OCI-LY7 (cell line): Measurements from ENCODE around the gene TNS2. TPM values are rescaled to one million over a fixed set of nuclear protein-coding genes. Genes with fewer than 3 reads are reported as not detected.
"Not testable (repeated sequence)": the region's sequence is repeated elsewhere in the genome, so short reads cannot be mapped to it uniquely, and the experiment has no call there.

Experiments used
- BruUV-seq: library from RNA; stranded (reverse); fragments of 400-500 nt; replicated peaks from 2 replicates; lab custom pipeline; 2021; lab: Mats Ljungman, UMichigan
- CTCF ChIA-PET: fragments of 300-600 bp; sonication (Branson Sonifier 250); formaldehyde crosslinking; loops from one replicate; lab custom pipeline; 2022; ENCODE audit warnings: antibody characterized with exemption; ENCODE audit not compliant: unreplicated experiment; lab: Charles Lee
- POLR2A ChIA-PET: fragments of 300-600 bp; sonication (Branson Sonifier 250); formaldehyde crosslinking; loops from one replicate; lab custom pipeline; 2022; ENCODE audit warnings: antibody characterized with exemption; lab: Charles Lee
- DNase-seq: peaks from one replicate; pipeline ENCODE4 v3.0.0-alpha.2; 2015; ENCODE audit warnings: low spot score
- H2AFZ ChIP-seq: fragments of 200-600 bp; sonication (generic), shearing (Covaris generic); 2 replicates; pipeline ENCODE4 v1.6.1; 2014; ENCODE audit warnings: mild to moderate bottlenecking, antibody characterized with exemption, low read length, moderate library complexity
- H3K27ac ChIP-seq: fragments of 200-600 bp; sonication (generic); 2 replicates; pipeline ENCODE4 v1.5.1; 2014; ENCODE audit warnings: mixed run types, low read depth, mild to moderate bottlenecking, moderate library complexity, low read length, inconsistent platforms; ENCODE audit not compliant: poor library complexity, severe bottlenecking
- H3K36me3 ChIP-seq: fragments of 200-600 bp; sonication (generic); 2 replicates; pipeline ENCODE4 v1.6.1; 2014; ENCODE audit warnings: mild to moderate bottlenecking, antibody characterized with exemption, low read length, moderate library complexity, mixed read lengths; ENCODE audit not compliant: insufficient read depth
- H3K4me1 ChIP-seq: fragments of 200-600 bp; sonication (generic); 2 replicates; pipeline ENCODE4 v1.5.1; 2014; ENCODE audit warnings: mild to moderate bottlenecking, low read length; ENCODE audit not compliant: insufficient read depth, poor library complexity, severe bottlenecking
- H3K4me2 ChIP-seq: fragments of 200-600 bp; sonication (generic); 2 replicates; pipeline ENCODE4 v1.6.1; 2014; ENCODE audit warnings: mild to moderate bottlenecking, low read length
- H3K4me3 ChIP-seq: fragments of 200-600 bp; sonication (generic); 2 replicates; pipeline ENCODE4 v1.5.1; 2014; ENCODE audit warnings: mild to moderate bottlenecking, low read depth, low read length; ENCODE audit not compliant: poor library complexity, severe bottlenecking
- H3K79me2 ChIP-seq: fragments of 200-600 bp; sonication (generic); 2 replicates; pipeline ENCODE4 v1.6.1; 2016; ENCODE audit warnings: low read depth, mild to moderate bottlenecking, low read length, moderate library complexity, mixed read lengths; ENCODE audit not compliant: insufficient read depth
- H3K9me2 ChIP-seq: fragments of 200-600 bp; sonication (generic); 2 replicates; pipeline ENCODE4 v1.6.1; 2016; ENCODE audit warnings: mild to moderate bottlenecking, low read length, mixed read lengths; ENCODE audit not compliant: insufficient read depth
- H3K9me3 ChIP-seq: fragments of 200-600 bp; sonication (generic); 2 replicates; pipeline ENCODE4 v1.6.1; 2014; ENCODE audit warnings: mild to moderate bottlenecking, mixed run types, low read length, mixed read lengths
- H4K20me1 ChIP-seq: fragments of 200-600 bp; sonication (generic); 2 replicates; pipeline ENCODE4 v1.6.1; 2014; ENCODE audit warnings: mild to moderate bottlenecking, antibody characterized with exemption, low read length, moderate library complexity, mixed read lengths; ENCODE audit not compliant: insufficient read depth
- EZH2phosphoT487 ChIP-seq: fragments of 200-600 bp; sonication (generic); IDR thresholded peaks from 2 replicates; pipeline ENCODE4 v1.6.1; 2018; ENCODE audit warnings: low read depth, borderline replicate concordance, mild to moderate bottlenecking, mixed run types, antibody characterized with exemption, low read length, moderate library complexity, mixed read lengths
- intact Hi-C: fragments of 100-400 bp; cut with micrococcal nuclease; formaldehyde crosslinking; loops from one replicate; pipeline ENCODE4 v1.10.0; 2022; ENCODE audit not compliant: unreplicated experiment
- total RNA-seq, 2 experiments: library from RNA; depleted of rRNA in 1 of 2; stranded (reverse); fragments of >200 nt in 1 of 2; shearing (Covaris generic) in 1 of 2; gene quantifications; 2 replicates each; pipeline ENCODE4 v1.2.3, GENCODE V29; 2014 to 2022
- TF ChIP-seq, protein P1 (sequence below): fragments of 200-600 bp; sonication (generic); conservative IDR thresholded peaks from 2 replicates; pipeline ENCODE4 v1.5.1; 2014; ENCODE audit warnings: mild to moderate bottlenecking, antibody characterized with exemption, low read length, moderate library complexity, mixed read lengths

TNS2 gene
- total RNA-seq, 2 experiments from 2014 or later: 0.25 to 1.6 TPM

DNA sequence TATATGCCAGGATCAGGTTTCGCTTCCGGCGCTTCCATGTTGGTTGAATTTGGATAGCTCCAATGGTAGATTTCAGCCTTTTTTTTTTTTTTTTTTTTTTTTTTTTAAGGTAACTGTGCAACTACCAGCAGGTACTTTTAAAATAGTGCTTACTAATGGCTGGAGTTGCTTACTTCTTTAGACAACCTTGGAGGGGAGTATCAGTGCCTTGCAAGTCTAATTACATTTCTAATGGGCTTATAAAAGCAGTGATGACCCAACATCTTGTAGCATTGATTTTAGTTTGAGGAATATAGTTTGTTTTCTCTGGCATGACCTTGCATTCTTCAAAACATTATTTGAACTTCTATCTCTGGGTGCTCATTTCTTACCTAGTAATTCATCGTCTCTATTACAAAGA is 42.5 kb upstream of the TNS2 start:
- intact Hi-C loops: loop anchor here (10.0 kb wide), 1 partner anchor 747 kb away; the partner anchor contains the start of gene CISTR
- Histone ChIP-seq H3K4me1 (peaks cover 52% of the 10 kb centered on the region), H3K27ac (peak overlapping the region; percentile 78), H4K20me1 (peaks cover 44% of the 10 kb centered on the region), H3K9me2 (no peaks in the 10 kb centered on the region), H3K79me2 (peaks cover 72% of the 10 kb centered on the region), H3K9me3 (peaks cover 9% of the 10 kb centered on the region; the same call in 1 of the 2 replicates), H3K36me3 (peaks cover 55% of the 10 kb centered on the region), H2AFZ (no peak overlapping the region), H3K4me2 (peak overlapping the region; percentile 90), H3K4me3 (peak overlapping the region; percentile 77)
- CTCF ChIA-PET: no interaction called here
- POLR2A ChIA-PET: interaction anchor here (1.0 to 1.1 kb wide), 2 partner anchors 14 to 313 kb away, joined by 3 read pairs; no protein-coding TSS in a partner anchor
- TF ChIP-seq EZH2phosphoT487: no peak
- TF ChIP-seq, protein P1, sequence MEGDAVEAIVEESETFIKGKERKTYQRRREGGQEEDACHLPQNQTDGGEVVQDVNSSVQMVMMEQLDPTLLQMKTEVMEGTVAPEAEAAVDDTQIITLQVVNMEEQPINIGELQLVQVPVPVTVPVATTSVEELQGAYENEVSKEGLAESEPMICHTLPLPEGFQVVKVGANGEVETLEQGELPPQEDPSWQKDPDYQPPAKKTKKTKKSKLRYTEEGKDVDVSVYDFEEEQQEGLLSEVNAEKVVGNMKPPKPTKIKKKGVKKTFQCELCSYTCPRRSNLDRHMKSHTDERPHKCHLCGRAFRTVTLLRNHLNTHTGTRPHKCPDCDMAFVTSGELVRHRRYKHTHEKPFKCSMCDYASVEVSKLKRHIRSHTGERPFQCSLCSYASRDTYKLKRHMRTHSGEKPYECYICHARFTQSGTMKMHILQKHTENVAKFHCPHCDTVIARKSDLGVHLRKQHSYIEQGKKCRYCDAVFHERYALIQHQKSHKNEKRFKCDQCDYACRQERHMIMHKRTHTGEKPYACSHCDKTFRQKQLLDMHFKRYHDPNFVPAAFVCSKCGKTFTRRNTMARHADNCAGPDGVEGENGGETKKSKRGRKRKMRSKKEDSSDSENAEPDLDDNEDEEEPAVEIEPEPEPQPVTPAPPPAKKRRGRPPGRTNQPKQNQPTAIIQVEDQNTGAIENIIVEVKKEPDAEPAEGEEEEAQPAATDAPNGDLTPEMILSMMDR: no peak
- no peak for DNase-seq
- BruUV-seq: no TSS peak

- H3K27ac ChIP-seq, H3K9me2 ChIP-seq, H2AFZ ChIP-seq, H3K9me3 ChIP-seq, POLR2A ChIA-PET, CTCF ChIA-PET, DNase-seq, BruUV-seq: not testable (repeated sequence)
- Histone ChIP-seq H3K4me3 (peak overlapping the region; percentile 77), H3K36me3 (peaks cover 68% of the 10 kb centered on the region), H4K20me1 (peaks cover 48% of the 10 kb centered on the region), H3K79me2 (peaks cover 86% of the 10 kb centered on the region), H3K4me2 (peak overlapping the region; percentile 90), H3K4me1 (peaks cover 52% of the 10 kb centered on the region)
- intact Hi-C loops: loop anchor here (10.0 kb wide), 1 partner anchor 746 kb away; the partner anchor contains the start of gene CISTR
Observed at GRCh38 chr12:53008760-53009159, 41.1 kb upstream of the TNS2 start.

DNA sequence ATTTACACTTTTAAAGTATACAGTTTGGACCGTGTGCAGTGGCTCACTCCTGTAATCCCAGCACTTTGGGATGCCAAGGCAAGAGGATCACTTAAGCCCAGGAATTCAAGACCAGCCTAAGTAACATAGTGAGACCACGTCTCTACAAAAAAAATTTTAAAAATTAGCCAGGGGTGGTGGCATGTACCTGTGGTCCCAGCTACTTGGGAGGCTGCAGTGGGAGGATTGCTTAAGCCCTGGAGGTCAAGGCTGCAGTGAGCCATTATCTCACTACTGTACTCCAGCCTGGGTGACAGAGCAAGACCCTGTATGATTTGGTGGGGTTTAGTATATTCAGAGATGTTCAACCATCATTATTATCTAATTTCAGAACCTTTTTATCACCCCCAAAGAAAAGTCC is 38.9 kb upstream of the TNS2 start:
- TF ChIP-seq, protein P1: no peak
- TF ChIP-seq EZH2phosphoT487: no peak
- H2AFZ ChIP-seq: no peak overlapping the region
- intact Hi-C loops: no loop called here
- ChIA-PET CTCF (interaction anchor here (0.7 kb wide), 1 partner anchor 44 kb away, joined by 3 read pairs; no protein-coding TSS in a partner anchor), POLR2A (no interaction called here)
- peaks cover 90% of the 10 kb centered on the region for H3K36me3 ChIP-seq
- H3K9me2 ChIP-seq: no peaks in the 10 kb centered on the region
- H3K9me3 ChIP-seq: peaks cover 9% of the 10 kb centered on the region; the same call in 1 of the 2 replicates
- no peak for DNase-seq
- H3K4me3 ChIP-seq: peak overlapping the region; percentile 77
- no TSS peak for BruUV-seq
- peak overlapping the region; percentile 90 for H3K4me2 ChIP-seq
- H3K79me2 ChIP-seq: peaks cover 96% of the 10 kb centered on the region
- H3K4me1 ChIP-seq: peaks cover 41% of the 10 kb centered on the region
- peaks cover 62% of the 10 kb centered on the region for H4K20me1 ChIP-seq
- H3K27ac ChIP-seq: no peak overlapping the region
